Raji (cell line): ENCODE data around the gene HOXA11.

Experiments
- POLR2A ChIP-seq: IDR thresholded peaks from 2 replicates; pipeline ENCODE4 v1.6.1; 2011; ENCODE audit warnings: low read depth, low read length, control low read depth; ENCODE audit not compliant: insufficient read depth

Gene HOXA11

DNA sequence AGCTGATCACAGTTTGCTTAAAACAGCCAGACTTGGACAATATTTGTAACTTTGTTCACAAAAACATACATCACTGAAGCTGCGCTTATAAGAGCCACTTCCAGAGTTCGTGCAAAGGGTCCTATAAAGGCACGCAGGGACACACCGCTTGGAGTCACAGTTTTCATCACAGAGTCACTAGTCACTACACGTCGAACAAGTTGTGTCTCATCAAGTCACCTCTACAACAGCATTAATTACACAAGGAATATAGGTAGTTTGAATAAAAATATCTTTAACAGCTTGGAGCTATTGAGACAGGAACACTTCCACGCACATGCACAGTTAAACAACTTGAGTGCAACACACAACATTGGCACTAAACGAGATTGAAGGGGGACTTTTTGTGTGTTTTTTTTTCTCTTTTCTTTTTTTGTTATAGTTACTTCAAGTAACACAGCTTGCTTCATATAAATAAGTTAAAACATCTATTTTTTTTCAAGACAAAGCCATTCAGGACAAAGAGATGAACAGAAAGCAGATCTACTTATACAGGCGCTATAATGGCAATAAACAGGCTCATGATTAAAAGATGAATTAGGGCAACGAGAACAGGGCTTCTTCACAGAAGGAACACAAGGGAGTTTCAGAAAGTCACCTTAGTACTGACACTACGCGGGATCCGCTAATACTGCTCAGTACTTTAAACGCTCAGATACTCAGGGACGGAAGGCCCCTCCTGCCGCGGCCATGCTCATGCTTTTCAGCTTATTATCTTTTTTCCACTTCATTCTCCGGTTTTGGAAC is 43.7 kb downstream of the HOXA11 start:
- no peak for TF ChIP-seq POLR2A

DNA sequence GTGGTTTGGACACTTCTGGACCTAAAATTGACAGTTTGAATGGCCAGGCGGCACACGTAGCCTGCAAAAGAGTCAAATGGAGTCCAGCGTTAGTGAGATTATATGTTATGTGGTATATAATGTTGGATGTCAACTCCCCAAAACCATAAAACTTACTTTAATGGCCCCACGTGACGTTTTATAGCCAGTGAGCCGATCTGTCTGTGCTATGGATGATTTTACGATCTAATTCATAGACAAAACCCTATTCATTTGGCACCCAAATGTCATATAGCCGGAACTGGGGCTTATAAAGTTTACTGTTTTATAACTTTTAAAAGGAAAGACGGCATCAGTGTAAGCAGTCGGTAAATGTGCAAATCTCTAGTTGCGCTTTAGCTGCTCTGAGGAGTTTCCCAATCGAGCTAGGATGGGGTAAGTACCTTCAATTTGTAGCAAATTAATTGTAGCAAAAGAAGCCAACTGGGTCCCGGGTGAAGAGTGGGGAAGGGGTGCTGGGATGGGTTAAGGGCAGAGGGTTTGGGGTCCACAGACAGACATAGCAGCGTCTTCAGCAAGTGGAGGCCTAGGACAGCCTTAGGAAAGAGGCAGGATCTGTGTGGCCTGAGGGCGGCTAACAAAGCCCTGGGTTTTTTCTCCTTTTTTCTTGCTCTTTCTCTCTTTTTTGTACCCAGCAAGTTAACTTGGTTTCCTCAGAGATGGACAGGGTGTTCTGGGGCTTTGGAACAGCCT is 44.7 kb downstream of the HOXA11 start:
- no peak for TF ChIP-seq POLR2A

DNA sequence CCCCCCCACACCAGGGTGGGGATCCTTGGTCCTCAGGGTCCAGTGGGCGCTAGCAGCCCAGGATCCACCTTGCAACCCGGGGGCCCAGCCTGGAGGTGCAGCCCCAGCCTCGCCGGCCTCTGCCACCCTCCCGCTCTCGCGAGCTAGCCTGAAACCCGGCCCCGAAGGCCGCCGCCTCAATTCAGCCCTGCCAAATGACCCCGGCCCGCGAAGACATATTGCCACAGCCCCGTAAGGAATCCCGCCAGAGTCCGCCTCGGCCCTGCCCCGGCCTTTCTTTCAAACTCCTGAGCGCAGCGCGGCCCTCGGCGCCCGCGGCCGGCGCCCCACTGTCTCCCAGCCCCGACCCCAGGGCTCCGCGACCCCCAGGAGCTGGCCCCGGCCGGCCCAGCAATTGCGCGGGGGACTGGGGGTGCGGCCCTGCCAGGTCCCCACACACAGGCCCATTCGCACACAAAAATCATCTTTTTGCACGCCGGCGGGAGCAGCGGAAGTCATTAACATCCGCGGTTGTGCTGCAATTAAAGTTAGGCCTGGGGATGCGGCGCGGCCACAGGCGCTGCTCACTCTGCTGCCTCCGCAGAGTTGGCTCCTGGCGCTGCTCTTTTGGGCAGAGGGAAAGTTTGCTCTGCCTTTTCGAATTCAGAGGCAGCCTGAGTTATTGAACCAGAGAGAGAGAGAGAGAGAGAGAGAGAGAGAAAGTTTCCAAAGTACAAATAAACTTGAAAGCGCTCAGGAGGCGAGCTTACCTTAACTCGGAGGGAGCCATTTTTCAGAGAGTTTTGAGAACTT is 45.5 kb downstream of the HOXA11 start:
- TF ChIP-seq POLR2A = no peak

DNA sequence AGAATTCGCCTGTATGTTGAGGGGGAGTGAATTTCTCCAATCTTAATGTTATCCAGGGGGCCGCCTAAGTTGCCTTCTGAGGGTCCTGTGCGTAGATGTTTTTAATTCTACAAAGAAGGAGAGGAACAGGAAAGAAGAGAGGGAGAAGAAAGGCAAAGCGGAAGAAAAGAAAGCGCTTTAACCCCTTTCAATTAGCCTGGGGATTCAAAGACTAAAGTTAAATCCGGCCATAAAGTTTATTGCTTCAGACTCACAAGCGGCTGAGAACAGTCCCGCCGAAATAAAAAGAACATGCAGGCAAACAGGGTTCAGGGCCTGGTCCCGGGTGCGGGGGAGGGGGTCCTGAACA is 46.1 kb downstream of the HOXA11 start:
- TF ChIP-seq POLR2A = no peak

DNA sequence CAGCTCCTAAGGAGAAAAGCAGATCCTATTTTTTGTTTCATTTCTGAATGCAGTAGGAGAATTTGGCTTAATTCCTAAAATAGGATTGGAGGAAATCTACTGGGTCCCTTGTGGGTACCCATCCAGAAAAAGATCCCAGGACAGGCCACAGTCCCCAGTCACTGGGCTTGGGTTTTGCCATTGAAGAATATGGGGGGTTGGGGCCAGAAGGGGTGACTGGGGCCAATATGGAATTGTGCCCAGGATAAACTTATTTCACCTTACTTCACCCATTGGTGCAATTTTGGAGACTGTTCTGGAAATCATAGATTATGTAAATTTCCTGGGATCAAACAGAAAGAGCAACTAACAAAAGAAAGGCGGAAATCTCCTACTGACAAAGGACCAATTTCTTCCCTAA is 46.6 kb downstream of the HOXA11 start:
- no peak for TF ChIP-seq POLR2A

DNA sequence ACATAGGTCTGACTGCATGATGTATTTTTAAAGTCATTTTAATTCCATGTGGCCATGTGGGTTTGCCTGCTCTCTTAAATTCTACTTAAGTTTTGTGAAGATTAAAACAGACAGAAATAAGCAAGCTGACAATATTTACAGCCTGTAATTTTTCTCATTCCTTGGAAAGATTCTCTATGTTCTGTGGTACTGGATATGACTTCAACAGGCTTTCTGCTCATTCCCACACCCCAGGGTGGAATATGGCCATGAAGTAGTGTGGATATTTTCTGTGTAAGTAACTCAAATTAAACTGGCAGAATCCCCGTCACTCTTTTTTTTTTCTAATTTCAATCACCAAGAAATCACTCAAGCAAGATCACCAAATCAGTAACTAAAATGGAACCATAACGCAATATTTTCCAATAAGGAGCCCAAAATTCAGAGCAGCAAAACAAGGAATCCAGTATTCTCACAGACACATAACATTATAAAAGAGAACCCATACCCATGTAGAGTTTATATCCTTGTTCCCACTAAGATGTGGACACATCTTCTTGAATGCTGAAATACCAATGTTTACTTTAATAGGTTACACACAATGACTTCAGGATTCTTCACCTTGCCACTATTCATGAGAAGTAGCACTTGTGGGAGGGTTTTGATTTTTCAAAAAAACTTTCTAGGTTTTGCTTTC is 47.3 kb downstream of the HOXA11 start:
- no peak for TF ChIP-seq POLR2A

DNA sequence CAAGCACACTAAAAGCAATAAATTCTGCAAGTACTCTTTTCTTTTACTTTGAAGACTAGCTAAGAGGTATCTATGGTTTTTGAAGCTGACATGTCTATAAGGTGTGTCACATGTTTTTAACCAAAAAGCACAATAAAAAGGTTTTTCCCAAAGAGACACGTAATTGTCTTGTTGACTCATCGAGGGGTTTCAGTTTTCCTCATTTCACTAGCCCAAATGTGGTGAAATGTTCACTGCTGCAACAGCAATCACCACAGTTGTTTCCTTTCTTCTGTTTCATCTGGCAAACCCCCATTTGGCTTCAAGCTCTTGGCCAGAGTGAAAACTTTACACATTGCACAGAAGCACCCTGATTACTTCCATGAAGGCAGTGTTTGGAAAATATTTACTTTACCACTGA is 50.6 kb downstream of the HOXA11 start:
- TF ChIP-seq POLR2A = no peak

DNA sequence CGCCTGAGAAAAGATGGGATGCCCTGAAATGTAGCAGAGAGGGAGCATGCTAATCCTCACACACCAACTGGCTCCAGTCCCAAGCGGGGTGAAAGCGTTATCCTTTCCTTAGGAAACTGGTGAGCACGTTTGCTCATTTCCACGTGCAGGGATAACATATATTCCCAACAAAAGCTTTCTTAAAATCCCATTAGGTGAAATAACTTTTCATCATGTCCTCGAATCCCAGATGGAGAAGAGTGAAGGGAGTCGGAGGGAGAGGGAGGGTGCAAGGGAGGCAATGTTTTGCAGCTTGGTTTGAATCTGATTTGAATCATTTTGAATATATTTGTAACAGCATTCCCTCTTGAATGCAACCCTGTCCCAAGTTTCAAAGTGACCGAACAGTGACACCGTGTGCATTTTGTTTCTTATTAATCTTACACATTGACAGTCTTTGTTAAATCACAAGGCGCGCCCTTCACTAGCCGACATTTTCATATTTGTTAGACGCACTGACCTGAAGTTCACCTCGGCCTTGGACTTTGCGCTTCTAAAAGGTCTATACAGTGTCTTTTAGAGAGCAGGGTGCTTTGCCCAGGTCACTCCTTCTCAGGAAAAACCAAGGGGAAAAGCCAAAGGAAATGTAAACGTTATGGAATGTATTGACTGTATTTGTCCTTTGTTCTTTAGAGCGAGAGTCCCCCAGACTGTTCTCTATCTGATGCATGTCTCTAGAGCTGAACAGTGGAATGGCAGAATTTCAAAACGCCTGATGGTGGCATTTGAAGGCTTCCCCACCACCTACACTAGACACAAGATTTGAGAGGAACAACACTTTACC is 51.4 kb downstream of the HOXA11 start:
- TF ChIP-seq POLR2A = no peak

DNA sequence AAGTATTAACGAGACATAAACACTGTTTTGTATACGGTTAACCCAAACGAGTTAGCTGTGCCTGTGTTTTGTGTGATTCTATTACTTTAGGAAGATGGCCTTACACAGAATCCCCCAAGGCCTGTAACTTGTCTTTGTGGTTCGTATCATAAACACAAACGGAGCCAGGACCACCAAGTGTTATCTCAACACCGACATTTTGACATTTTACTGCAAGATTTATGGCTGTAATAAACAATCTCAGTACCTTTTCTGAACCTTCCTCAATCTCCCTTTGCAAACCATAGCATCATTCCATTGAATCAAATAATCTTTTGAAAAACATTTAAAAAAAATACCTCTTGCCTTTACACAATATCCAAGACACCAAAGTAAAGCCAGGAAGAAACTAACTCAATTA is 52.1 kb downstream of the HOXA11 start:
- no peak for TF ChIP-seq POLR2A

DNA sequence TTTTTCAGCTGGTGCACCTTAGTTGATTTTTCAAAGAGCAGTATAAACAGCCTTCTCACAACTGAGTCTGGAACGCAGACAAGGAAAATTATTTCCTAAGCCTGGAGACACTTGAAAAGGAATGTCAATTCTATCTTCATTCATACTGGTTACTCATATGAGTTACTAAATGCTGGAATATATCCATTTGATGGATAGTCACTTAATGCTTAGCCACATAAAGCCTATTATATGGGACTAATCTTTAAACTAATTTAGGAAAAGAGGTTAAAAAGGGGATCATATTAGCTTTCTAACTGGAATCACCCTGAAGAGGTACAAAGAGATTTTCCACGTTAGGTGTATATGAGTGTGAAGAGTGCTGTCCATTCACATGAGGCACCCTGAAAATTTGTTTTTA is 52.8 kb downstream of the HOXA11 start:
- no peak for TF ChIP-seq POLR2A

DNA sequence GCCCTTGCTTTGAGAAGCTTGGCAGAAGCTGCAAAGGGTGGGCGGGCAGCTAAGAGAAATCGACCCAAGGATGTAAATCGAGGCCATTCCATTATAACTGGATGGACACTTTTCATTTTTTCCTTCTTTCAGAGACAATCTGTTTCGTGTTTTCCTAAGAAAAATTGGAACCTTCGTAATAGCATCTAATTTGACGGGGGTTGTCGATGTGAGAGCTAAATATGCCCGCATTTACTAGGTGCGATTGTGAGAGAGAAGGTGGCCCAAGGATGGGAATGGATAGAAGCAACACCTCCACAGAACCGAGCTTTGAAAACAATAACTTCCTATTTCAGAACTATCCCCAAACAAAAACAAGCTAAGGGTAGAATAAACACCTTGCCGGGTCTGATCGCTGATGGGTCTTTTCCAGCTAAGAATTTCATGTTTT is 53.6 kb downstream of the HOXA11 start:
- TF ChIP-seq POLR2A = no peak
